ENCODE results near the gene UTP4. TPM values are rescaled to one million over a fixed set of nuclear protein-coding genes. Genes with fewer than 3 reads are reported as not detected.

The UTP4 gene
- total and polyA plus RNA-seq, 2 of the 8 experiments (the other 6 are each of a cell fraction or from before 2014, with no cell fraction given), result 101 to 118 TPM

- no peak overlapping the region for H2BK5ac ChIP-seq (ENCODE audit: low read depth, low read length)
- no peak overlapping the region for H2BK15ac ChIP-seq (ENCODE audit: low read length)
- no peak overlapping the region for H2AFZ ChIP-seq (ENCODE audit: low read length)
- H3K4me2 ChIP-seq (ENCODE audit: insufficient read depth in 1 of 2, low read depth in 2 of 2, low read length in 2 of 2), result no peak overlapping the region
- H3K23me2 ChIP-seq (ENCODE audit: low read depth, low read length), result no peaks in the 10 kb centered on the region
- H3K14ac ChIP-seq (ENCODE audit: insufficient read length), result no peak overlapping the region
- no peaks in the 10 kb centered on the region for H3K79me1 ChIP-seq (ENCODE audit: low read depth, low read length)
- ChIA-PET CTCF (ENCODE audit: partially characterized antibody) (interaction anchor here (0.9 to 1.1 kb wide), 2 partner anchors 17 to 26 kb away, joined by 3 to 5 read pairs; no protein-coding TSS in a partner anchor), POLR2A (ENCODE audit: partially characterized antibody) (interaction anchor here (1.1 to 1.3 kb wide), 3 partner anchors 23 to 68 kb away, joined by 3 to 4 read pairs (median 3); partner anchors contain the start of genes CHTF8 and UTP4)
- no peak overlapping the region for H2BK120ac ChIP-seq (replicated peaks; ENCODE audit: low read depth, low read length)
- no peak overlapping the region for H3K9ac ChIP-seq (replicated peaks in 1 of 4; ENCODE audit: extremely low read depth in 1 of 4, low read depth in 3 of 4, low read length in 3 of 4)
- H3K23ac ChIP-seq (ENCODE audit: insufficient read length), result no peak overlapping the region
- FAIRE-seq, result no peak
- no peaks in the 10 kb centered on the region for H3K27me3 ChIP-seq (replicated peaks in 1 of 4; ENCODE audit: control insufficient read depth in 3 of 4, extremely low read depth in 1 of 4, insufficient read depth in 3 of 4, low read length in 3 of 4)
- no peak overlapping the region for H3K27ac ChIP-seq (ENCODE audit: low read depth, low read length)
- H3K79me2 ChIP-seq (ENCODE audit: control insufficient read depth in 1 of 2, insufficient read depth in 2 of 2, low read length in 2 of 2), result no peaks in the 10 kb centered on the region
- no peak overlapping the region for H3K18ac ChIP-seq (ENCODE audit: extremely low read depth, low read length)
- H4K20me1 ChIP-seq (replicated peaks in 1 of 2; ENCODE audit: control insufficient read depth in 1 of 2, insufficient read depth in 2 of 2, low read length in 2 of 2), result no peaks in the 10 kb centered on the region
- H3K56ac ChIP-seq (replicated peaks; ENCODE audit: insufficient read length, low read depth, low read length), result no peak overlapping the region
- no peaks in the 10 kb centered on the region; a peak in 1 of 8 replicates for H3K36me3 ChIP-seq (ENCODE audit: control insufficient read depth in 2 of 4, insufficient read depth in 4 of 4, low read length in 3 of 4)
- 92% methylated on average over 4 of the region's 4 CpGs; no CpG with 5 or more reads in 1 of the 2 experiments for WGBS, 2 experiments (ENCODE audit: extremely low coverage in 1 of 2, insufficient coverage in 1 of 2, insufficient read length in 1 of 2, insufficient replicate concordance in 2 of 2, low coverage in 1 of 2, low lambda C conversion rate in 2 of 2, missing lambda C conversion rate in 1 of 2)
- H2BK12ac ChIP-seq (ENCODE audit: low read depth, low read length), result no peak overlapping the region
- H3K9me3 ChIP-seq (ENCODE audit: insufficient read depth in 2 of 2, low read depth in 1 of 2, low read length in 1 of 2), result no peaks in the 10 kb centered on the region
- no peaks in the 10 kb centered on the region for H3K4me1 ChIP-seq (replicated peaks in 1 of 4; ENCODE audit: control insufficient read depth in 3 of 4, insufficient read depth in 4 of 4, low read length in 3 of 4)
- H3K4ac ChIP-seq (replicated peaks; ENCODE audit: insufficient read length, low read depth, low read length), result no peak overlapping the region
- H3K4me3 ChIP-seq (ENCODE audit: extremely low read depth in 1 of 4, insufficient read depth in 2 of 4, low read depth in 3 of 4, low read length in 4 of 4), result no peak overlapping the region
- no peak overlapping the region for H4K91ac ChIP-seq (replicated peaks; ENCODE audit: insufficient read length, low read length)
- no peak for DNase-seq (ENCODE audit: low read depth in 1 of 2, low spot score in 2 of 2)
- no peak overlapping the region for H2BK20ac ChIP-seq (ENCODE audit: low read length)
- H2AK5ac ChIP-seq (ENCODE audit: low read depth, low read length), result no peak overlapping the region
- H4K8ac ChIP-seq (ENCODE audit: extremely low read depth, insufficient read depth, low read length), result no peak overlapping the region
- H4K5ac ChIP-seq (ENCODE audit: insufficient read length, low read depth, low read length), result no peak overlapping the region
- TF ChIP-seq SIRT6 (IDR thresholded peaks at IDR 0.05; ENCODE audit: low read length) (no peak), ATF2 (IDR thresholded peaks at IDR 0.05; ENCODE audit: low read length) (no peak), CREB1 (IDR thresholded peaks at IDR 0.05) (no peak), HDAC2 (IDR thresholded peaks at IDR 0.05; ENCODE audit: borderline replicate concordance in 1 of 2, low read depth in 2 of 2, low read length in 2 of 2) (no peak), RAD21 (IDR thresholded peaks at IDR 0.05 in 1 of 2, conservative IDR thresholded peaks at IDR 0.05 in 1 of 2; ENCODE audit: low read depth in 2 of 2, low read length in 2 of 2) (no peak), MAFK (IDR thresholded peaks at IDR 0.05; ENCODE audit: low read depth, low read length) (no peak), RBBP5 (IDR thresholded peaks at IDR 0.05; ENCODE audit: borderline replicate concordance, low read depth, low read length) (no peak), TEAD4 (IDR thresholded peaks at IDR 0.05; ENCODE audit: low read depth, low read length) (no peak)
These were observed 43.8 kb downstream of the UTP4 start for GRCh38 chr16:69176033-69176800.

Measured in H1 (cell line).